ENCODE results near the gene TAS1R1.

The TAS1R1 gene

DNA sequence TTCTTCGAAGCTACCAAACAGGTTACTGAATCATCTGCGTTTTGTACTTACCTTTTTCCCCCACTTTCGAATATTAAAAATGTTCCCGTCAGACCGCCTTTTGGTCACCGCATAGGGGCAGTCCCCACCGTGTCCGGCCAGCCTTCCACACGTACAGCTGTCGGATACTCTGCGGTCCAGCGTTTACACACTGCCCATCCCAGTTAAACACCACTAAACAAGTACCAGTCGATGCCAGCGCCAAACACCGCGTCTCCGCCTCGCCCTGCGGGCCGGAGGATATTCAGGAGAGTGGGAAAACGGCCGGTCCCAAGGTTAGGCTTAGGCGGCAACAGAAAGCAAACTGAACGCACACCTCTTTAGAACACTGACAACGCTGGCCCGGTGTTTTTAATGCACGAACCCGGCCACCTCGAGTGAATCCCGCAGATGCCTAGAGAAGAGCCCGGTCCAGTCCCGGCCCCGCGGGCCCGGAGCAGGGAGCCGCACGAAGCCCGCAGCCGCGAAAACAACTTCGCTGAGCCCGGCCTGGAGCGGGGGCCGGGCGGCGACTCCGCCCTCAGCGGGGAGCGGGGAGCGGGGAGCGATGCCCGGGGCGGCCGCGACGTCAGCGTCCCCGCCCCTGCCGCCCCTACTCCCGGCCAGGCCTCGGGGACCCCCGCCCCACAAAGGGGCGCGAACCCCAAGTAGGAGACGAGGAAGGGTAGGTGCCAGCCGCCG is 57.7 kb downstream of the TAS1R1 start:
- DNase-seq (ENCODE audit: low read depth), result no peak

DNA sequence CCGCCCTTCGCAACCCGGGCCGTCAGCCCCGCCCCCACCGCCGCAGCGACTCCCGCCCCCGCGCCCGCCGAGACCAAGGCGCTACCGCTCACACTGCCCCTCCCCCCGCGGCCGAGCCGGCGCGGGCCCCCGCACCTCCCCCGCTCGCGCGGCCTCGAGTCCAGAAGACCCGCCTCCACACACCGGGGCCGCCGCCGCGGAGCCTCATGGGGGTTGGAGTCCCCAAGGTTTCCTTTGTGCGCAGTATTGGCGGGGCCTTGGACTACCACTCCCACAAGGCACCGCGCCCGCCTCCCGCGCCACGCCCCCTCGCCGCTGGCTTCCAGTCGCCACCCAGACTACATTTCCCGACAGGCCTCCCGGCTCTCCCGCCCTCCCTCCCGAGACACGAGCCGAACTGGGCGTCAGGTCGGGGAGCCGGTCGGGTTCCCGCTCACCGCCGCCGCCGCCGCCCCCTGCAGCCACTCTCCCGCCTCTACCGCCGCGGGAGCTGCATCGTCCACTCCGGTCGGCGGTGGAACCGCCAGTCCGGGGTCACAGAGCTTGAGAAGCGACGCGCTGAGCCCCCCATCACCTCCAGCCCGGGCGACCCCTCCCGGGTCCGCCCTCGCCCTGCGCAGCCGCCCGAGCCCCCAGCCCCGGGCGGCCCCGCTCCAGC is 58.4 kb downstream of the TAS1R1 start, which contains the start of gene PHF13:
TSS of gene PHF13 (plus strand) at position 371 of the 658 bp plus-strand sequence. CDS start 336 bp downstream, outside the sequence.
- DNase-seq (ENCODE audit: low read depth), result peak; percentile 90

DNA sequence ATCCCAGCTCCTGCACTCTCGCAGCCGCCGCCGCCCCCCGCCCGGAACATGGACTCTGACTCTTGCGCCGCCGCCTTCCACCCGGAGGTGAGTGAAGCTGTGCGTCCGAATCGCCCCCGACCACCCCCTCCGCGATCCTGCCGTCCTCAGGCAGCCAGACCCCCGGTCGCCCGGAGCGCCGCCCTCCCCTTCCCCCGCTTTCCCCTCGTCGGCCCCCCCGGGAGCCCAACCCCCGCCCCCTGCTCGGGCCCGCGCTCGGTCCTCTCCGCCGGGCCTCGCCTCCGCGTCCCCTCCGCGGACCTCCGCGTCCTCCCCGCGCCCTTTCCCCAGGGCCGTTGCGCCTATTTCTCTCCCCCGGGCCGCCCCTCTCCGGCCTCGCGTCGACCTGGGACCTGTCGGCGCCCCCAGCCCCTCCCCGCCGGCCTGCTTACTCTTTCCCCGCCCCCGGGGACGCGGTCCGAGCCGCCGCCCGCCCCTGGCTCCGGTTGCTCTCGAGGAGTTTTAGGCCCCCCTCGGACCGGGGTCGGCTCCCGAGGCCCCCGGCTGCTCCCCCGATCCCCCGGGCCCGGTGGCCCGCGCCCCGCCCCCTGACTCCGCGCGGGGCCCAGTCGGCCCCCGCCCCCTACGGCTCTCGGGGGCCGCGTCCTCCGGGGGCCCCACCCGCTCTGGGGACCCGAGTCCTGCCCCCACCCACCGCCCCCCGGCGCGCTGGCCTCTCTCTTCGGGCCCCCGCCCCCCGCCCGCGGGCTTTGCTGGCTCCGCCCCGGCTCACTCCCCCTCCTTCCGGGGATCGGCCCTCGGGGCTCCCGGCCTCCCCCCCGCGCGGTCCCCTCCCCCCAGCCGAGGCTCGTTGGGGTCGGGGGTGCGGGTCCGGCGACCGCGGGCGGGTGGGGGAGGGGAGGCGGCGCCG is 59.2 kb downstream of the TAS1R1 start:
- no peak for DNase-seq (ENCODE audit: low read depth)

DNA sequence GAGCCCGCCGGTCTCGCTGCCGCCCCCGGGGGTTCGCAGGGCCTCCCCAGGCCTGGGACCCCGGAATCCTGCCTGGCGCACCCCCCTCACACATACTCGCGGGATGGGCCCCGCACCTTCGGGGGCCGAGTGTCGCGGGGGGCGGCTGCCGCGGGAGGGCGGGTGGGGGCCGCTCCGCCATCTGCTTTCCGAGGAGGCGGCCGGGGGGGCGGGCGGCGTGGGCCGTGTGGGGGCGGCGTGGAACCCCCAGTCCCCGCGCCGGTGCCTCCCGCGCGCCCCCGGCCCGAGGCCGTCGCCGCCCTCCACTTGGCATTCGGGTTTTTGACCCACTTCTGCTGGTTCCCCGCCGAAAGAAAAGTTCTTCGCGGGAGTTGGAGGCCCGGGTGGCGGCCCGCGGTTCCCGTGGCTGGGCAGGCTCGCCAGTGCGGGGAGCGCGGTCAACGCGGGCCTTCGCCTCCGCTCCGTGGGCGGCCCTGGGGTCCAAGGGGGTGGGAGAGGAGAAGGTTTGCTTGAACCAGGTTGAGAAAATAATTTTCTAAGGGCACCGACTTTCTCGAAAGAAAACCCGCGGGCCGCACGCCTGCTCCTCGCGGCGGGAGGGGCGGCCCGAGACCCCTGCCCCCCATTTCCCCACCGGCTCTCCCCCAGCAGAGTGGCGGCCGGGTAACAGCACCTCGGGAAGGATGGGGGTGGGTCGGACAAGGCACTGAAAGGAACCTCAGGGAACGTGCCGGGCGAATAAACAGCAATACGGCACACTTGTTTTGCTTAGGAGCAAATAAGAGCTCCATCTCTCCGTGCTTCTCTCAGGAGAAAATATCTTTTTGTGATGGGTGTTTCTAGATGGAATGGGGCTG is 60.0 kb downstream of the TAS1R1 start:
- DNase-seq (ENCODE audit: low read depth), result no peak

DNA sequence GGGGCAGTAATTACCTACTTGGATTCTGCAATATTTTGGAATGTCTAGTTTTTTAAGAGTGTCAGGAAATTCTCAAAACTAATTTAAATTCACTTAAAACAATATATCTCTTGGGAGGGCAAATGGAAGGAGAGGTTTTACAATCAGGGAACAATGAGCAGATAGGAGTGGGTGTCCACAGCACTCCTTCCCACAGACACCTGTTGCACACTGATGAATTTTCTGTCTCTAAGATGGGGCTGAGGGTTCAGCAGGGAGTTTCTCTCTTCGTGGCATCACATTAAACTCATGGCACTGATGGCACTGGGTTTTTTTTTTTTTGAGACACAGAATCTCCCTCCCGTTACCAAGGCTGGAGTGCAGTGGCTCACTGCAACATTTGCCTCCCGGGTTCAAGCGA is 63.9 kb downstream of the TAS1R1 start:
- DNase-seq (ENCODE audit: low read depth), result no peak

DNA sequence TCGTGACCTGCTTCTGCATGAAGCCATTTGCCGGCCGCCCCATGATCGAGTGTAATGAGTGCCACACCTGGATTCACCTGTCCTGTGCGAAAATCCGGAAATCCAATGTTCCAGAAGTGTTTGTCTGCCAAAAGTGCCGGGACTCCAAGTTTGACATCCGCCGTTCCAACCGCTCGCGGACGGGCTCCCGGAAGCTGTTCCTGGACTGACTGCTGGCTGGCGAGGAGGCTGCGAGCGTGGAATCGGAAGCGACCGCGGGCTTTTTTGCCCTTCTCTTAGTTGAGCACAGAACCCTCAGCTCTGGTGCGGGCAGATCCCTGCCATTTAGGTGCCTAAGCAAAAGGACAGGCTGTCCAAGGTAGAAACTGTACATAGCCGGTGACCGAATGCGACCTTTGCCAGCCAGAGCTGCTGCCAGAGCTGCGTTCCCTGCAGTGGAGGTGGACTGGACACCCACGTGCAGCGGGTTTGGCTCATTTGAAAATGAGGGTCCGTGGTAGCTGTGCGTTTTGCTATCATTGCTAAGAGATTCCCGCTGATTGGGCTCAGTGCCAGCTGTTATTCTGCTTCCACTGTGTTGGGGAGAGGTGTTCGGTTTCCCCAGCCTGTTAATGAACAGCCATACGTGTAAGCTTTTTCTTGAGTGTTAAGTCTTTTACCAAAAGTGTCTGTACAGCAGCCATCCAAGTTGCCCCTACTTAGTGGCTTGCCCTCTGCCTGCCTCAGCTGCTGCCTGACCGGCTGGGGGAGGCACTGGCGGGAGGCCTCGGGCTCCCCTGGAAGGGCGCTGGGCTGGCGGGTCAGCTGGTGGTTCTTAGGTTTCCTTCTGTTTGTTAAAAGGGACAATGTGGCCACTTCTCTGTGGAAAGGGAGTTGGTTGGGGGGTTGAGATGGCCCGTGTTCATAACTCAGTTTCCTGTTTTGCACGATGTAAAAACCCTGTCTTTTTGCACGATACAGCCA is 66.6 kb downstream of the TAS1R1 start:
- no peak for DNase-seq (ENCODE audit: low read depth)

DNA sequence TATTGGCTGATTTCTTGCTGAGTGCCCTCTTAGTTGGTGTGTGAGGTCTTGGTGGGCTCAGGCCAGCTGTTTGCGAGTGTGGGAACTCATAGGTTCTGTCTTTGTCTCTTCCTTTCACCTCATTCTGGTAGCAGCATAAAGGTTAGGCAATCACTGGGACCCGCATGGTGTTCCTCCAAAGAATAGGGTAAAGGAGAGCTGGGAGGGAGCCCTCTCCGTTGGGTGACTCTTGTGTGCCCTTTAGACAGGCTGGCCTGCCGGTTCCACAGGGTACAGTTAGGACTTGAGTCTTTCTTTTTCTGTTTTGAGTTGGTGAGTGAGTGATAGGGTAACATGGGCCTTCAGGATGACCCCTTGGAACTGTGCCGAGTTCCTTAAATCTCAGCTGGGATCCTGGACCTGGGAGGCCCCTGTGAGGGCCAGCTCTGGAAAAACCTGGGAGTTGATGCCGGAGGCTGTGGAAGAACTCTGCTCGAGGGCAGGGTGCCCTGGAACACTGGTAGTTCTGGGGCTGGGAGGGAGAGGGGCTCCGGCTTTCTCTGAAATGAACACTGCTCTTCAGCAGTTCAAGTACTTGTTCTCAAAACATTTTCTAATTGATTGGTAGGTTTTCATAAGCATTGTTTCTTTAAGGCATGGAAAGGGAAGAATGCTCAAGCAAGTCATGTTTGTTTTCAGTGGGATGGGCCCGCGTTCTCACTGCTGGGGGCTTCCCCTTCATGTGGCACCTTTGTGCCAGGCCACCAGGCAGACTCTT is 67.5 kb downstream of the TAS1R1 start:
- no peak for DNase-seq (ENCODE audit: low read depth)

DNA sequence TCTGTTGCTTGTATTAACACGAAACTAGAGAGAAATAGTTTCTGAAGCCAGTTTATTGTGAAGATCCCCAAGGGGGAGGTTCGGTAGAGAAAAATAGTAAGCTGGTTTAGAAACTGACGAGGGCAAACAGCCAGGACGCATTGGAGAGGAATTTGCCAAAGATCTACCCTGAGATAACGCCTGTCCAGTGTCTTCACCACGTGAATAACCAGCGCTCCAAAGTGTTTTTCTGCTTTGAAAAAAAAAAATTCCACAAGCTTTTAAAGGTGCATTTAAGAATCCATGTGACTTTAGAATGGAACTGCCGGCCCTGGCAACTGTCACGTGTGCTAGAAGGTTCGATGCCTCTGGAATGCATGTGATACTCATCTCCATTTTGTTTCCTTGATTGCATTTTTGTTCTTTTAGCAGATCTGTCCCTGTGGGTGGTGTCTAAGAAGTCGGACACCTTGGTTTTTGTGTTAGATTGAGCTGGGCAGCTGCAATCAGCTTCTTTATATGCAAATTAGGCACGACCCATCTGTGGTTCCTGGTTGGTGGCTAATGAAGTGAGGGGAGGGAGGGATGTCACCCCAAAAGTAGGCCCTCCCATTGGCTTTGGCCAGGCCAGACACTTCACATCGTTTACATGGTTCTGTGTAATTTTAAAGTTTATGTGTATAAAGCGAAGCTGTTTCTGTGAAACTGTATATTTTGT is 68.3 kb downstream of the TAS1R1 start:
- DNase-seq (ENCODE audit: low read depth), result no peak

DNA sequence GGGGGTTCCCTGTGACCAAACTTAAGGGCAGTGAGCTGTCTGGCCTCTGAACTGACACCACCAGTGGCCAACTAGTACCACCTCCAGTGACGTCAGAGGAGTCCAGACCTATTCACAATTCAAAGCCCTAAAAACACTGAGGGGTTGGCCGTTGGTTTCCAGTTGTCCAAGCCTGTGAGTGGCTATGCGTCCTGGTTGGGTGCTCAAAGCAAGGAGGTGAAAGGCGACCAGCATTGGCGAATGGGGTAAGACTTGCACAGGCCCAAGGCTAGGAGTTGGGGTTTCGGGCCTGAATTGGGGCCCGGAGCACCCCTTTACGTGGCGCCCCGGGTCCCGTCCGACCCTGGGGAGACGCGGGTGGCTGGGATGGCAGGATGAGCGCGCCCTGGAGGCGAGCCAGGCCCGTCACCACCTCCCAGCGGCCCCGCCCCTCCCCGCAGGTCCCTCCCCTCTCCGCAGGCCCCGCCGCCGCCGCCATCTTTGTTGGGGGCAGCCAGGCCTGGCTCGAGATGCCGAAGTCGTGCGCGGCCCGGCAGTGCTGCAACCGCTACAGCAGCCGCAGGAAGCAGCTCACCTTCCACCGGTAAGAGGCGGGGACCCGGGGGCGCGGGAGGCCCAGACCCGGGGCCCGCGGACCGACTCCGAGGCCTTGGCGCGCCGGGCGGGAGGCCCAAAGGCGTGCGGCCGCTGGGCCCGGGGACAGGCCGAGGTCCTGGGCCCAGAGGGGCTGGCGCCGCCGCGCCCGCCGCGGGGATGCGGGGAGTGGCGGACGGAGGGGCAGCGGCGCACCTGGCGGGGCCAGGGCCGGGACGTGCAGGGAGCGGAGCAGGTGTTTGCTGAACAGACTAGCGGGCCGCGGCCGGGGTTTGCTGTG is 69.8 kb downstream of the TAS1R1 start, which contains the start of gene THAP3:
TSS of gene THAP3 (plus strand) at position 159 of the 874 bp plus-strand sequence. CDS start at position 510, 351 bp downstream.
- DNase-seq (ENCODE audit: low read depth), result no peak

DNA sequence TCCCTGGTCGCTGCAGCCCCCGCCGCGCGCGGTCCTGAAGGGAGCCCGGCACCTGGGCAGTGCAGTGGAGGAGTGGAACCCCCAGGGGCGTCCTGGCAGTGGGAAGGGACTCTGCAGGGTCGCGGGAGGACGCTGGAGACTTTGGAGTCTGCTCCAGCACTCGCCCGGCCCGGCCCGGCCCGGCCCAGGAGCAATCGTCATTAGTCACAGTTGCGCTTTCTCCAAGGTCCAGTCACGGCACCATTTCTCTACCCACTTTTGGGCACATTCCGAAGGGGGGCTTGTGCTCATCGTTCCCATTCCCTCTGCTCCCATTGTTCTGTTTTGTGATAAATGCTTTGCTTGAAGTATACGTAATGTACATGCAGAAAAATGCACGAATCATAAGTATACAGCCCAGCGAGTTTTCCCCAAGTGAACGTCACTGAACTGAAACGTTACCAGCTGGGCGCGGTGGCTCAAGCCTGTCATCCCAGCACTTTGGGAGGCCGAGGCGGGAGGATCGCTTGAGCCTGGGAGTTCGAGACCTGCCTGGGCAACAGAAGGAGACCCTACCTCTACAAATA is 70.6 kb downstream of the TAS1R1 start:
- no peak for DNase-seq (ENCODE audit: low read depth)

DNA sequence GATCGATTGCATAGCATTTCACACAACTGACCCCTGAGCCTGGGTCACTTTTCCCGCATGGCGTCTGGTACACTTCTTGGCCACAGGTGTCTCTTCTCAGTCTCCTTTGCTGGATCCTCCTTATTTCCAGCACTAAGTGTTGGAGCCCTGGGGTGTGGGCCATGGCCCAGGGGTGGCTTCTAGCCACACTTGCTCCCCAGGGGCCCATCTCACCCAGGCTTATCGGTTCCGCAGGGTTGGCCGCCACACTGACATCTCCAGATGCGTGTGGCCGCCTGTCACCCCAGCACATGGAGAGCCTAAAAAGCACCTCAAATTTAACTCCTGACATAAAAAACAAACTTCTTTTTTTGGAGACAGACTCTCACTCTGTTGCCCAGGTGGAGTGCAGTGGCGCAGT is 71.9 kb downstream of the TAS1R1 start:
- DNase-seq (ENCODE audit: low read depth), result no peak

DNA sequence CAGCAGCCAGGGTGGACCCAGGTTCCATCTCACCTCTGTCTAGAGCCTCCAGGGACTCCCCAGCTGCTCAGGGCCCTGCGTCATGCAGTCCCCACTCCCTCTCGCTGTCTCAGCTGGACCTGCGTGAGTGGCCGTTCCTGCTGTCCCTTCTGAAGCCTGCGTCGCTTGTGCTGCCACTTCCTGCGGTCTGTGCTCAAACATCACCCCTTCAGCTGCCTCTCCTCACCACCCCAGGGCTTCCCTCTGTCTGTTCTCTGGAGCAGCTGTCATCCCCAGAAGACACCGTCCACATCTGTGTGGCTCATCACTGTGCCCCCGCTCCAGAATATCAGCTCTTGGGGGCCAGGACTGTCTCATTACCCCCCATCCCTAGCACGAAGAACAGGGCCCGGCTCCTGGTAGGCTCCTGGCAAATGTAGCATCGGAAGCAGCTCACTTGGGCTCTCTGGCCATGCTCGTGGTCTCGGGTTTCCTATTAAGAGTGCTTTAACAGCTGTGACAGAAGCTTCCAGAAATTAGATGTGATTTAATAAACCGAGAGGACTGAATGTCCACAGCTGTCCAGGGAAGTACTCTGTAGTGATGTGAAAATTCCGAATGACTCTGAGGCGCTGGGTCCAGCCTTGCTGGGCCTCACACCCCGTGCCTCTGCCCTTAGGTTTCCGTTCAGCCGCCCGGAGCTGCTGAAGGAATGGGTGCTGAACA is 72.9 kb downstream of the TAS1R1 start:
- no peak for DNase-seq (ENCODE audit: low read depth)

DNA sequence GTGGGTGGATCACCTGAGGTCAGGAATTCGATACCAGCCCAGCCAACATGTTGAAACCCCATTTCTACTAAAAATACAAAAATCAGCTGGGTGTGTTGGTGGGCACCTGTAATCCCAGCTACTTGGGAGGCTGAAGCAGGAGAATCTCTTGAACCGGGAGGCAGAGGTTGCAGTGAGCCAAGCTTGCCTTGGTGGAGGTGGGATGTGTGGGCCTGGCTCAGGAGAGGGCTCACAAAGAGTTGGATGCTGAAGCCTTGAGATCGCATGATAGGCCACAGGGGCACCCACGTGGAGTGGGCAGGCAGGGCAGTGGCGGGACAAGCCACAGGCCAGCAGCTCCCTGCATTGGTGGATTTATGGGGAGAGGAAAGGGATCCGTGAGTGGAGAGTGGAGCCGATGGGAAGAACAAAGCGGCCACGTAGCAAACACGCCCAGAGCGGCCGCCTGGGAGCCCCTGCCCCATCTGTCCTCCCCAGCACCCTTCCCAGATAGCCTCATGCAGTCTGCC is 73.9 kb downstream of the TAS1R1 start:
- DNase-seq (ENCODE audit: low read depth), result no peak
